ENCODE data around the gene MED9. TPM values are rescaled to one million over a fixed set of nuclear protein-coding genes. Genes with fewer than 3 reads are reported as not detected.
"Not testable (repeated sequence)": the region's sequence is repeated elsewhere in the genome, so short reads cannot be mapped to it uniquely, and the experiment has no call there.

Gene MED9
- polyA plus RNA-seq (2013, experiment 1 of 2; ENCODE audit: insufficient read length) = 10.0 TPM
- polyA plus RNA-seq (2013, experiment 2 of 2; ENCODE audit: insufficient read length) = 9.6 TPM

GRCh38 chr17:17476865-17477467 lies at the start of gene MED9:
MED9 (plus strand) TSS chr17:17477000; CDS start chr17:17477042, 42 bp downstream.
- DNase-seq = peak; percentile 91

GRCh38 chr17:17429222-17429621 lies 47.6 kb upstream of the MED9 start:
- DNase-seq = no peak

- not testable (repeated sequence) for DNase-seq
These were observed 45.9 kb upstream of the MED9 start for GRCh38 chr17:17430924-17431323.

- no peak for DNase-seq
These were observed 45.2 kb upstream of the MED9 start for GRCh38 chr17:17431605-17432004.

GRCh38 chr17:17433000-17433703 lies 43.6 kb upstream of the MED9 start:
- no peak for DNase-seq

- no peak for DNase-seq
These were observed 42.3 kb upstream of the MED9 start for GRCh38 chr17:17434477-17434876.

- peak; percentile 88 for DNase-seq
These were observed 41.5 kb upstream of the MED9 start for GRCh38 chr17:17435323-17435722.

GRCh38 chr17:17437461-17437860 lies 39.3 kb upstream of the MED9 start:
- no peak for DNase-seq

GRCh38 chr17:17437893-17438292 lies 38.9 kb upstream of the MED9 start:
- no peak for DNase-seq

- DNase-seq = no peak
These were observed 36.6 kb upstream of the MED9 start for GRCh38 chr17:17440010-17440843.

GRCh38 chr17:17440938-17441675 lies 35.7 kb upstream of the MED9 start:
- no peak for DNase-seq

GRCh38 chr17:17443173-17443572 lies 33.6 kb upstream of the MED9 start:
- DNase-seq = no peak

- DNase-seq = no peak
These were observed 31.4 kb upstream of the MED9 start for GRCh38 chr17:17445296-17445924.

- DNase-seq = peak; percentile 85
These were observed 30.7 kb upstream of the MED9 start for GRCh38 chr17:17445925-17446665.

- no peak for DNase-seq
These were observed 30.1 kb upstream of the MED9 start for GRCh38 chr17:17446666-17447155.

GRCh38 chr17:17447264-17447663 lies 29.5 kb upstream of the MED9 start:
- DNase-seq = no peak

- DNase-seq = no peak
These were observed 28.7 kb upstream of the MED9 start for GRCh38 chr17:17448076-17448475.

- DNase-seq = no peak
These were observed 28.1 kb upstream of the MED9 start for GRCh38 chr17:17448723-17449122.

- no peak for DNase-seq
These were observed 23.7 kb upstream of the MED9 start for GRCh38 chr17:17453088-17453487.

- DNase-seq = no peak
These were observed 22.5 kb upstream of the MED9 start for GRCh38 chr17:17454276-17454675.

GRCh38 chr17:17454700-17455099 lies 22.1 kb upstream of the MED9 start:
- not testable (repeated sequence) for DNase-seq
